Fibroblast of lung (primary cell): ENCODE measurements around the gene GRIK1. TPM values are rescaled to one million over a fixed set of nuclear protein-coding genes. Genes with fewer than 3 reads are reported as not detected.

ENCODE experiments used
- DNase-seq, 2 donors: peaks; one replicate each; pipeline versions ENCODE4 v3.0.0 to v3.0.0-alpha.2; 2010; ENCODE audit warnings: low read depth in 2 of 2
- H2AFZ ChIP-seq: 2 replicates; pipeline ENCODE4 v1.5.1; 2012; ENCODE audit warnings: low read length, control low read depth, inconsistent platforms
- H3K27ac ChIP-seq: 2 replicates; pipeline ENCODE4 v1.5.1; 2011; ENCODE audit warnings: low read length, control low read depth; ENCODE audit not compliant: insufficient read depth
- H3K27me3 ChIP-seq: 2 replicates; pipeline ENCODE4 v1.5.1; 2011; ENCODE audit warnings: mild to moderate bottlenecking, low read length; ENCODE audit not compliant: control insufficient read depth, insufficient read depth
- H3K36me3 ChIP-seq: 2 replicates; pipeline ENCODE4 v1.5.1; 2011; ENCODE audit warnings: low read length; ENCODE audit not compliant: control insufficient read depth, insufficient read depth
- H3K4me1 ChIP-seq: 2 replicates; pipeline ENCODE4 v1.5.1; 2011; ENCODE audit warnings: low read length; ENCODE audit not compliant: control insufficient read depth, insufficient read depth; ENCODE audit errors: extremely low read depth
- H3K4me2 ChIP-seq: 2 replicates; pipeline ENCODE4 v1.5.1; 2011; ENCODE audit warnings: low read length, control low read depth; ENCODE audit not compliant: insufficient read depth; ENCODE audit errors: extremely low read depth
- H3K4me3 ChIP-seq, 4 experiments: fragments of 200-600 bp in 1 of 4; sonication (generic) in 1 of 4; replicated peaks in 1 of 4; 2 replicates each; pipeline ENCODE4 v1.5.1; 2011 to 2016; ENCODE audit warnings: low read length in 4 of 4, low read depth in 3 of 4, mild to moderate bottlenecking in 3 of 4, control low read depth in 2 of 4, inconsistent platforms in 1 of 4, mixed read lengths in 1 of 4; ENCODE audit not compliant: insufficient read depth in 1 of 4; ENCODE audit errors: control extremely low read depth in 1 of 4
- H3K79me2 ChIP-seq: 2 replicates; pipeline ENCODE4 v1.5.1; 2012; ENCODE audit warnings: mild to moderate bottlenecking, low read length, inconsistent platforms; ENCODE audit not compliant: control insufficient read depth, insufficient read depth
- H3K9ac ChIP-seq: 2 replicates; pipeline ENCODE4 v1.5.1; 2011; ENCODE audit warnings: mild to moderate bottlenecking, low read length, control low read depth; ENCODE audit not compliant: insufficient read depth
- H3K9me3 ChIP-seq: 2 replicates; pipeline ENCODE4 v1.5.1; 2012; ENCODE audit warnings: low read depth, low read length; ENCODE audit not compliant: control insufficient read depth, insufficient read depth
- H4K20me1 ChIP-seq: 2 replicates; pipeline ENCODE4 v1.5.1; 2011; ENCODE audit warnings: low read length; ENCODE audit not compliant: control insufficient read depth, insufficient read depth; ENCODE audit errors: extremely low read depth
- CTCF ChIP-seq, 2 donors: IDR thresholded peaks in 1 of 2; conservative IDR thresholded peaks in 1 of 2; 1 replicate in 1 of 2; 2 replicates in 1 of 2; pipeline ENCODE4 v1.5.1; 2011 to 2012; ENCODE audit warnings: low read length in 2 of 2, control low read depth in 1 of 2, inconsistent platforms in 1 of 2, low read depth in 1 of 2, mild to moderate bottlenecking in 1 of 2
- EZH2 ChIP-seq: IDR thresholded peaks from 2 replicates; pipeline ENCODE4 v1.5.1; 2012; ENCODE audit warnings: low read length, control low read depth, mild to moderate bottlenecking; ENCODE audit errors: missing control alignments
- polyA plus RNA-seq, 2 donors: library from polyadenylated mRNA; depleted of rRNA in 1 of 2; stranded (reverse) in 1 of 2; unstranded in 1 of 2; fragments of >200 nt; gene quantifications; 2 replicates each; pipeline ENCODE4 v1.2.1, GENCODE V29; 2011 to 2012; ENCODE audit warnings: missing spikeins in 1 of 2
- total RNA-seq: library from RNA; depleted of rRNA; stranded (reverse); fragments of >200 nt; gene quantifications from 2 replicates; pipeline ENCODE4 v1.2.1, GENCODE V29; 2014

GRIK1 gene
- total and polyA plus RNA-seq, 2 donors (not counting 1 experiment from before 2014, with no cell fraction given), result not detected

- Histone ChIP-seq H3K27ac (no peak overlapping the region), H3K79me2 (no peaks in the 10 kb centered on the region), H2AFZ (no peak overlapping the region), H3K36me3 (no peaks in the 10 kb centered on the region), H3K4me3 (no peak overlapping the region), H3K27me3 (no peaks in the 10 kb centered on the region), H3K9ac (no peak overlapping the region), H3K9me3 (no peaks in the 10 kb centered on the region), H3K4me2 (no peak overlapping the region), H4K20me1 (no peaks in the 10 kb centered on the region), H3K4me1 (no peaks in the 10 kb centered on the region)
- DNase-seq, result no peak
- TF ChIP-seq EZH2, result no peak
- TF ChIP-seq CTCF (conservative IDR thresholded peaks at IDR 0.05 in 1 of 2, IDR thresholded peaks at IDR 0.05 in 1 of 2; ENCODE audit: low read depth in 1 of 2, low read length in 2 of 2), result no peak
Observed at GRCh38 chr21:29508301-29508700, 431.5 kb downstream of the GRIK1 start.

GRCh38 chr21:29506947-29507346, 432.8 kb downstream of the GRIK1 start:
- Histone ChIP-seq H3K4me3 (no peak overlapping the region), H3K36me3 (no peaks in the 10 kb centered on the region), H3K27ac (no peak overlapping the region), H3K4me1 (peaks cover under 1% of the 10 kb centered on the region), H4K20me1 (no peaks in the 10 kb centered on the region), H2AFZ (no peak overlapping the region), H3K9me3 (no peaks in the 10 kb centered on the region), H3K27me3 (no peaks in the 10 kb centered on the region), H3K79me2 (no peaks in the 10 kb centered on the region), H3K9ac (no peak overlapping the region), H3K4me2 (no peak overlapping the region)
- no peak for TF ChIP-seq CTCF (conservative IDR thresholded peaks at IDR 0.05 in 1 of 2, IDR thresholded peaks at IDR 0.05 in 1 of 2; ENCODE audit: low read depth in 1 of 2, low read length in 2 of 2)
- no peak for TF ChIP-seq EZH2
- peak in 1 of 2 donors; percentile 55 for DNase-seq

GRCh38 chr21:29506214-29506613, 433.6 kb downstream of the GRIK1 start:
- Histone ChIP-seq H3K79me2 (no peaks in the 10 kb centered on the region), H3K27me3 (no peaks in the 10 kb centered on the region), H3K36me3 (no peaks in the 10 kb centered on the region), H3K9me3 (no peaks in the 10 kb centered on the region), H3K4me2 (no peak overlapping the region), H3K4me3 (no peak overlapping the region), H3K4me1 (peaks cover 4% of the 10 kb centered on the region), H3K27ac (no peak overlapping the region), H4K20me1 (no peaks in the 10 kb centered on the region), H3K9ac (no peak overlapping the region), H2AFZ (no peak overlapping the region)
- DNase-seq, result no peak
- TF ChIP-seq CTCF (conservative IDR thresholded peaks at IDR 0.05 in 1 of 2, IDR thresholded peaks at IDR 0.05 in 1 of 2; ENCODE audit: low read depth in 1 of 2, low read length in 2 of 2) (no peak), EZH2 (no peak)
